OCI-LY7 (cell line): ENCODE measurements around the gene TRIM13.

Experiments
- CTCF ChIP-seq: fragments of 200-600 bp; sonication (generic); conservative IDR thresholded peaks from 2 replicates; pipeline ENCODE4 v1.5.1; 2014; ENCODE audit warnings: mild to moderate bottlenecking, antibody characterized with exemption, low read length, moderate library complexity, mixed read lengths
- EZH2phosphoT487 ChIP-seq: fragments of 200-600 bp; sonication (generic); IDR thresholded peaks from 2 replicates; pipeline ENCODE4 v1.6.1; 2018; ENCODE audit warnings: low read depth, borderline replicate concordance, mild to moderate bottlenecking, mixed run types, antibody characterized with exemption, low read length, moderate library complexity, mixed read lengths

GRCh38 chr13:49996161-49996915 is 504 bp upstream of the TRIM13 start:
- TF ChIP-seq CTCF, result no peak
- TF ChIP-seq EZH2phosphoT487, result no peak
